HG03280 (cell line): ENCODE results near the gene TACC3.

Source experiments
- ATAC-seq: cut with Tn5 transposase; IDR thresholded peaks from one replicate; pipeline ENCODE4 v1.9.1; 2021; ENCODE audit warnings: mild to moderate bottlenecking, moderate library complexity; ENCODE audit not compliant: unreplicated experiment

The TACC3 gene

DNA sequence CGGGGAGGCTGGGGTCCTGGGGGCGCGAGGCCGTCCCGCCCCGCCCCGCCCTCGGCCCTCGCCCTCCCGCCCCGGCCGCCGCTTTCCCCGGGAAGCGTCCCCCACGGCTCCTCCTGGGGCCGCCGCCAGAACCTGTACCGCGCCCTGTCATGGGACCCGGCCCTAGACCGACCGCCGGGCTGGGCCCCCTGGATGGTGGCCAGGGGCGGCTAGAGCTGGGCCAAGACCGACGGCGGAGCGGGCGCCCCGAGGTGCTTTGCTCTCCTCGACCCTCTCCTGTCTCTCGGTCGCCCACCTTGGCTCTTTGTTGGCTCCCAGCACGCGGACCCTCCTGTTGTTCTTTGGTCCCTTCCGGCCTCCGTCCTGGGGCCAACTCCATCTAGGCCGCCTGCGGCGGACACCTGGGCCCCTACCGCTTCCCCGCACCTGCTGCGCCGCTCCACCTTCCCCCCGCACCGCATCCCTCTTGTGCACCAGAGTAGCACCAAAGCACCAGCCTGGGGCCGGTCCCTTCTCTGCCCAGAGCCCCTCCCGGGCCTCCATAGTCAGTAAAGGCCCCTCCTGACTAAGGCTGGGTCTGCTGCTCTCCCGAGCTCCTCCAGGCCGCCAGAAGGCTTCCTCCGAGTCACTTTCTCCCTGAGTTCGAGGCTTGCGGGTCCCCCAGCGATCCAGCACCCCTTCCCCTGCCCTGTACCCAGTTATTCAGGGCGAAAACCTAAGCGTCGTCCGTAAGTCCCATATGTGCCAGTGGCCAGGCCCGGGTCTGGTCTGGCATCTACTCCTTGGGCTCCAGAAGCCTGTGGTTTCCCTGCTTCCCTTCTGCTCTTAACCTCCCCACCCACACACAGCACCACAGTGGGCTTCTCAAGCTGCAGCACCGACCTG is 587 bp downstream of the TACC3 start:
- peak; percentile 3 for ATAC-seq

DNA sequence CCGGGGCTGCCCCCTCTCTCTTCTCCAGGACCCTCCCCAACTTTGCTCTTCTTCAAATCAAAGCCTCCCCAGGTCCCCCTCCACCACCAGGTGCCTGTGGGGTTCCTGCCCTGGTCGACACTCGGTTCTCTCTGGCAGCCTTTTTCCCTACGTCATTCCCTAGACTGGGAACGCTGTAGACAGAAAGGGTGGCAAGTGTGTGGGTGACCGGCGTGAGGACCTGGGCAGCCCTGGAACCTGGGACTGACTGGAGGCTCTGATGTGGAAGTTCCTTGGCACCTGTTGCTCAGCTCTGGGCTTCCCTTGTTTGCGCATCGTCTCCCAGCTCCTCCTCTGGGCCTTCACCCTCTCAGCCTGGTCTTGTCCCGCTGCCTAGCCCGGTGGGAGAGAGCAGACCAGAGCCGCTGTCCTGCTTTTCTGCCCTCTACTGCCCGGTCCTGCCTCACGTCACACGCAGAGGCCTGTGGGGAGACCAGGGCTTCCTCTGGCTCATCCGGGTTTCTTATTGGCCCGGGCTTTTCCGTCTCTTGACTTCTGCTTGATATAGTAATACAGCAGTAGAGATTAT is 1.3 kb downstream of the TACC3 start:
- ATAC-seq = no peak

DNA sequence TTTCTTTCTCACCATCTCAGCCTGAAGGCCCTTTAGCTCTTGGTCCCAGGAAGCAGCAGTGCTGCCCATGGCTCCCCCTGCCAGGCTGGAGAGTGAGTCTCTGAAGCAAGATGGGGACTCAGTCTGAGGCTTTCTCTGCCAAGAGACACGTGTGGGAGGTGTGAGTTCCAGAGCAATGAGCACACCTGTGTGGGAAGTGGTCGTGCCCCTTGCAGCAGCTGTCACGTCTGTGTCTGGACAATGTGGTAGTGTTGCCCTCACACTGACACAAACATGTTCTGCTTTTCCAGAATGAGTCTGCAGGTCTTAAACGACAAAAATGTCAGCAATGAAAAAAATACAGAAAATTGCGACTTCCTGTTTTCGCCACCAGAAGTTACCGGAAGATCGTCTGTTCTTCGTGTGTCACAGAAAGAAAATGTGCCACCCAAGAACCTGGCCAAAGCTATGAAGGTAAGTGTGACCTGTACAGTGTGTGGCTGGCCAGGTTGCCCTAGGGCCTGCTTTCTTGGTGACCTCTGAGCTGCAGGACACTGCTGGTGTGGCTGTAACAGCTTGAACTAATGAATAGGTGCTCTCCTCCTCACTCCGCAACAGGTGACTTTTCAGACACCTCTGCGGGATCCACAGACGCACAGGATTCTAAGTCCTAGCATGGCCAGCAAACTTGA is 1.9 kb downstream of the TACC3 start:
- no peak for ATAC-seq

DNA sequence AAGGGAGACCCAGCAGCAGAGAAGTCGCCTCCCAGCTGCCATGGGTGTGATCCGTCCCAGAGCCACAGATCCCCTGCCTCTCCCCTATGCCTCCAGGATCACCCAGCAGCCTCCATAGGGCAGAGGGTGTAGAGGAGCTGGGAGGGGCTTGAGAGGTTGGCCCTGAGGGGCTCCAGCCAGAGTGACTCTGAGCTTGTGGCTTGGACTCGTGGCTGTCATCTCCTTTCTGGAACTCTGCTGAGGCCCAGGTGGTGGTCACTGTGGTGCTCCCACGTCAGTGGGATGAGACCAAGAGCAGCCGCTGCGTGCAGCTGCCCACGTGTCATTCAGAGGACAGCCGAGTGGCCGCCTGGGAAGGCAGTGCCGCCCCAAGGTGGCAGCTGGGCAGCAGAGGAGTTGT is 4.2 kb downstream of the TACC3 start:
- no peak for ATAC-seq

DNA sequence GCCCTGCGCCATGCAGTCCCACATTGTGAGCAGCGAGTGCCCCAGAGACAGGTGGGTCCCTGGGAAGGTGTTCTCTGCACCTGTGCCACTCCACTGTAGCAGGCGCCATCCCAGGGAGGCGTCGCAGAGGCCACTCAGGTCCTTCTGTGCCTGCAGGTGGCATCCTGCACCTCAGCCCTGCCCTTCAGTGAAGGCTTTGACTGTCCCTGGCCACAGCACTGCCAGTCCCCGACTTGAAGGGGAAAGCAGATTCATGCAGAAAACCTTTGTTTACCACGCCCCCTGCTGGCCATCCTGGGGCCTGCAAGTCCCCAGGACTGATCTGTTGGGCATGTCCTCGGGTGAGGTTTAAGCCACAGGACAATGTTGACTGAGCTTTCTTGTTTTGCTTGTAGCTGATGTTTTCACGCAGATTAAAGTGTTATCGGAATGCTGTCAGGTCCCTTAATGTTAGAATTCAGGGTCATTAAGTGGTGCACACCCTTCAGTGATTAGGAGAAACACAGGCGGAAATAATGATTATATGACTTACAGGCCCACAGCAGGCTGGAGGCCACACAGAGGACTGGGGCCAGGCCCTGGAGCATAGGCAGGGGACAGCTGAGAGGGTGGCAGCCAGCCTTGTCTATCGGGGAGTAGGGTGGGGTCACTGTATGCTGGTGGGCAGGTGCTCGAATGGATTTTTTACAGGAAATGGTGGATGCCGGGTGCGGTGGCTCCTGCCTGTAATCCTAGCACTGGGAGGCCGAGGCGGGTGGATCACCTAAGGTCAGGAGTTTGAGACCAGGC is 5.0 kb downstream of the TACC3 start:
- ATAC-seq = no peak

DNA sequence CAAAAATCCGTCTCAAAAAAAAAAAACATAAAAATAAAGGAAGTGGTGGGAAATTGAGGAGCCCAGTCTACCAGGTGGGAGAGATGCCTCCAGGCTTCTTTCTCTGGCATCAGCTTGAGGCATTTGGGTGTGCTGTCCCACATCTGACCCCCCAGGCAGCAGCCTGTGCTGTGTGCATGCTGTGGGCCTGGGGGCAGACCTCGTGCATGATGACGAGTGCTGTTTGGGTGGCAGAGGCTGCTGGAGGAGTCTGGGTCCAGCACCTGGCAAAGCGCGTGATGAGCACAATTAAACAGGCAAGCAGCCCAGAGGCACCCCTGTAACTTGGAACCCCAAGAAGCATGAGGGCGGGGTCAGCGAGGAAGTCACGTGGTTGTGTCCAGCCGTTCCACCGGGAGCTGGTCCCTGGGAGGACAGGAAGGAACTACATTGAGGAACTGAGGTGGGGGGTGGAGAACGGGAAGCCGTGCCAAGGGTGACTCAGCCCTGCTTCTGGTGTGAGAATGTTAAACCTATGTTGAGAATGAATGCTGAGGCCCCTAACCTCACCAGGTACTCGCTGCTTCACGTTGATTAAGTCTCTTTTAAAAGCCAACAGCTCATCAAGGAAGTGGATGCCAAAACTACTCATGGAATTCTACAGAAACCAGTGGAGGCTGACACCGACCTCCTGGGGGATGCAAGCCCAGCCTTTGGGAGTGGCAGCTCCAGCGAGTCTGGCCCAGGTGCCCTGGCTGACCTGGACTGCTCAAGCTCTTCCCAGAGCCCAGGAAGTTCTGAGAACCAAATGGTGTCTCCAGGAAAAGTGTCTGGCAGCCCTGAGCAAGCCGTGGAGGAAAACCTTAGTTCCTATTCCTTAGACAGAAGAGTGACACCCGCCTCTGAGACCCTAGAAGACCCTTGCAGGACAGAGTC is 6.1 kb downstream of the TACC3 start:
- no peak for ATAC-seq

DNA sequence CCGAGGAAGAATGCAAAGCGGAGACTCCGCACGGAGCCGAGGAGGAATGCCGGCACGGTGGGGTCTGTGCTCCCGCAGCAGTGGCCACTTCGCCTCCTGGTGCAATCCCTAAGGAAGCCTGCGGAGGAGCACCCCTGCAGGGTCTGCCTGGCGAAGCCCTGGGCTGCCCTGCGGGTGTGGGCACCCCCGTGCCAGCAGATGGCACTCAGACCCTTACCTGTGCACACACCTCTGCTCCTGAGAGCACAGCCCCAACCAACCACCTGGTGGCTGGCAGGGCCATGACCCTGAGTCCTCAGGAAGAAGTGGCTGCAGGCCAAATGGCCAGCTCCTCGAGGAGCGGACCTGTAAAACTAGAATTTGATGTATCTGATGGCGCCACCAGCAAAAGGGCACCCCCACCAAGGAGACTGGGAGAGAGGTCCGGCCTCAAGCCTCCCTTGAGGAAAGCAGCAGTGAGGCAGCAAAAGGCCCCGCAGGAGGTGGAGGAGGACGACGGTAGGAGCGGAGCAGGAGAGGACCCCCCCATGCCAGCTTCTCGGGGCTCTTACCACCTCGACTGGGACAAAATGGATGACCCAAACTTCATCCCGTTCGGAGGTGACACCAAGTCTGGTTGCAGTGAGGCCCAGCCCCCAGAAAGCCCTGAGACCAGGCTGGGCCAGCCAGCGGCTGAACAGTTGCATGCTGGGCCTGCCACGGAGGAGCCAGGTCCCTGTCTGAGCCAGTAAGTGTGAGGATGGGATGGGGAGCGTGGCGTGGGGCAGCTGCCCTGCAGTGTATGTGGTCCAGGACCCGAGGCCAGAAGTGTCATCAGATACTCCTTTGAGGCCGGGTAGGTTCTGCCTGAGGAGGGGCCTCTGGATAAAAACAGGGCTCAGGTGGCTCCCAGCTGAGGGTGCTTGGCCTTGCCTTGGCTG is 7.0 kb downstream of the TACC3 start:
- ATAC-seq = no peak

DNA sequence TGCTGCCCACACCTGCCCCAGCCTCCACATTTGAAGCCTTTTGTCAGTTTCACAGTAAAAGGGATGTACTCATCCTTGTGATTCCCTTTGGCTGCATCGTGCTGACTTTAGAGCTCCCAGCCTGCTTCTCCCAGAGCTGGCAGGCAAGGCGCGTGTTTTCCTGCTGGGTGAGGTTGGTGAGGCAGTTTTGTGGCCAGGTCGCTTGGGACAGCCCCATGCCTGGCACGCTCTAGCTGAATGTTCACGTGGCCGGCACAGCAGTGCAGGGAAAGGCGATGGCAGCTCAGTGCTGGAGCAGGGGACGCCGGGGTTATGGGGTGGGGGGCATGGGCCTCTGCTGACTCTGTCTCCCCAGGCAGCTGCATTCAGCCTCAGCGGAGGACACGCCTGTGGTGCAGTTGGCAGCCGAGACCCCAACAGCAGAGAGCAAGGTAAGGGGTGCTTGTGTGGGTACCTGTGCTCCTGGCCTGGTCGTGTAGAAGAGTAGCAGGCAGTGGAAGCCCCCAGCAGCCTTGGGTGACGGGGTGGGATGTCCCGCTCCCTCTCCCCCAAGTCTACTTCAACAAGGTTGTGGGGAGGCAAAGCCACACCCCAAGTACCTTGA is 9.3 kb downstream of the TACC3 start:
- no peak for ATAC-seq

DNA sequence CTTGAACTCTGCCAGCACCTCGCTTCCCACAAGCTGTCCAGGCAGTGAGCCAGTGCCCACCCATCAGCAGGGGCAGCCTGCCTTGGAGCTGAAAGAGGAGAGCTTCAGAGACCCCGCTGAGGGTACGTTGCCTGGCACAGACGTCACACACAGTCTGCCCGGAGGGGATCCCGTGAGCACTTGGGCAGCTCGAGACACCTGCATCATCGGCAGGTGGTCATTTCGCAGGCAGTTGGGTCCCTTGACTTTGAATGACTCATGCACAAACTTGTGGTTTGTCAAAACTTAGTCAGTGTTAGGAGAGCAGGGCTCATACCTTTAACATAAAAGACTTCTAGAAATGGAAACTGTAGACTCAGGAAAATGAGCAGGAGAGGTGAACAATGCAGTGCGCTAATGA is 9.9 kb downstream of the TACC3 start:
- no peak for ATAC-seq

DNA sequence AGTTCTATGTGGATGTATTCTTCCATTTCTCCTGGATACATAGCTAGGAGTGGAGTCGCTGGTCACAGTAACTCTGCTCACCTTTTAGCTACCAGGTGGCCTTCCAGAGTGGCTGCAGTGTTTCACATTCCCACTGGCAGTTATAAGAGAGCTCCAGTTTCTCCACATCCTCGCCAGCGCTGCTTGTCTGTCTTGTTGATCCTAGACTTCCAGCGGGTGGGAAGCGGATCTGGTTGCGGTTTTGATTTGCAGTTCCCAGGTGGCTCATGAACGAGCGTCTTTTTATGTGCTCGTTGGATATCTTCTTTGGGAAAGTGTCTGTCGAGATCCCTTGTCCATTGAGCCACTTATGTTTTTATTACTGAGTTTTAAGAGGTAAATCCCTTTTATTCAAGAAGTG is 11.6 kb downstream of the TACC3 start:
- no peak for ATAC-seq

DNA sequence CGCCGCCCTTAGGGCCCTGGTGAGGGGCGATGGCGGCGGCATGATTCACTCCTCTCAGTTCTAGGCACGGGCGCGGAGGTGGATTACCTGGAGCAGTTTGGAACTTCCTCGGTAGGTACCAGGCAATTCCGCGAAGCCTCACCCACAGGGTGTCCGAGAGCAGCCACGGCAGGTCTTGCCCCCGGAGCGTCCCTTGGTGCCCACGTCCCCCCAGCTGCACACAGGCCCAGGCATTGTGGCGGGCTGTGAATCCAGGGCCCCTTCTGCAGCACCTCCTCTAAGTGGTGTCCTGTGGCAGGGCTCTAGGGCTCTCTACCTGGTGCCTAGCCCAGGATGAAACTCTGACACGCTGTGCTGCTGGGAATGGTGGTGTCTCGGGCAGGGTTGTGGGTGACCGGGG is 13.9 kb downstream of the TACC3 start:
- no peak for ATAC-seq

DNA sequence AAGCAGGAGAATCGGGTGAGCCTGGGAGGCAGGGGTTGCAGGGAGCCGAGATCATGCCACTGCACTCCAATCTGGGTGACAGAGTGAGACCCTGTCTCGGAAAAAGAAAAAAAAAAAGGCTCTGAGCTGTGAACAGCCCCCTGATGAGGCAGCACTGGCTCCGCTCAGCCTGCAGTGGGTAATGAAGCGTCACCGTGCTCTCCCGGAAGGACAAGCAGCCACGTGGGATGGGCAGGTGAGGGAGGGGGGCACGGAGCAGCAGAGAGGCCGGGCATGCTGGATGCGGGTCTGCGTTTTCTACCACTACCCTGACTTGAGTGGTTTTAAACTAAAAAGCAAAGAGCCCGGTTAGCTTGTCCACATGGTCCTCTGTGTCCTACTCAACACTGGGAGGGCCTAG is 15.5 kb downstream of the TACC3 start:
- ATAC-seq = no peak

DNA sequence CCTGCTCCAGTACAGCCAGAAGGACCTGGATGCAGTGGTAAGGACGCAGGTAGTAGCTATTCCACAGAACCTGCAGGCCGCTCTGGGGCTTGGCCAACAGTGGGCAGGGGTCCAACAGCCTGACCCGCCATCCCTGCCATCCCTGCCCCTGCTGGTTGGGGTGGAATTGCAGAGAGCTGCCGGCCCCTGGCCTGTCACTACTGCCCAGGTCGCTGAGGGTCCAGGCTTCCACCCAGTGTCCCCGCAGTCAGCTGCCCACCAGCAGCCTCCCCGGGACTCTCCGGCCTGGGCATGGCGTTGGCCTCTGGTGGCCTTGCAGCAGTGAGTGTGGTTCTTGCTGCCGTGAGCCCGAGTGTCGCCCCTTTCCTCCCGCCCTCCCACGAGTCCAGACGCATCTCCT is 16.3 kb downstream of the TACC3 start:
- ATAC-seq = no peak

DNA sequence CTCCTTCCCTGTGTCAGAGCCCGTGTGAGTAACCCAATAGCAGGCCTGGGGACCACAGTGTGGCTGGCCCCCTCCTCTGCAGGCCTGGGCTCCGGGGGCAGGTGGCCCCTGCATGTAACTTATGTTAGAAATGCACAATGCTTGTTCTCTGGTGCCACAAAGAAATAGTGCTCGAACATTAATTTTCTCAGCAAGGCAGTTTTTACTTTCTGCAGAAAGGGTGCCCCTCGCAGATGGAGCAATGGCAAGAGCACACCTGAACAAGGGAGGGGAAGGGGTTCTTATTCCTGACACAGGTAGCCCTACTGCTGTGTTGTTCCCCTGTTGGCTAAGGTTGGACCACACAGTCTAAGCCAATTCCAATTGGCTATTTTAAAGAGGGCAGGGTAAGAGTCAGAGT is 17.1 kb downstream of the TACC3 start:
- ATAC-seq = no peak

DNA sequence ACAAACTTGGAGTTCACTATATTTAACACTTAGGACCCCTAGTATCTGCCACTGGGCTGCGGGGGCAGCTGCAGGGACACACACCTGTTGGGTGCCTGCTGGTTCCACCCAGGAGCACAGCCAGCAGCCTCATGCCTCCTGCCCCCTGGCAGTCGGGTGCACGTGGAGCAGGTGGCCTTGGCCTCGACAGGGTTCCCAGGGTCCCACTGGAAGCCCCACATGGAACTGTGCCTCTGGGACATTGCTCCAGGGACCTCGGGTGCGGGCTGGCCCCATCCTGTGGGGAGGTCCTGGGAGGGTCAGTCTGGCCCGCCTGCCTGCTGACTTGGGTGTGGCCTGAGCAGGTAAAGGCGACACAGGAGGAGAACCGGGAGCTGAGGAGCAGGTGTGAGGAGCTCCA is 18.0 kb downstream of the TACC3 start:
- ATAC-seq = no peak

DNA sequence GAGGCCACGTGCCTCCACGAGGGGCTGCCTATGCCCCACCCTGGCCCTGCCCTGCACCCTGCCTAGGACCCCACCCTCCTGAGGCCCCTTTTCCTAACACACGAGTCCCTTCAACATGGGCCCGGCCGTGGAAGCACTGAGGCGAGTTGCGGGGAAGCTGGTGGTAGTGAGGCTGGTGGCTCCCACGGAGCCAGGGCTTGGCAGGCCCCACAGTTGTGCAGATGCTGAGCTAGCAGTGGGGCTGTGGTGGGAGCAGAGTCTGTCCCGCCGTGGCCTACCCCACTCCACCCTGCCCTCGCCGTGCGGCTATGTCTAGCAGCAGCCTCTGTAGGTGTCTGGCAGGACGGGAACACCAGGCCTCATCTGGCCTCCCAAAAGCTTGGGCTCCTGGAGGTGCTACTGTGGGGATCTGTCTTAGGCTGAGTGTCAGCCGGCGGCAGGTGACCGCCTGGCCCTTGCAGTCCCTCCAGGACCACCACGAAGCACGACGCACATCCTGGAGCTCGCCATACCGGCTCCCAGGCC is 18.8 kb downstream of the TACC3 start:
- ATAC-seq = no peak

DNA sequence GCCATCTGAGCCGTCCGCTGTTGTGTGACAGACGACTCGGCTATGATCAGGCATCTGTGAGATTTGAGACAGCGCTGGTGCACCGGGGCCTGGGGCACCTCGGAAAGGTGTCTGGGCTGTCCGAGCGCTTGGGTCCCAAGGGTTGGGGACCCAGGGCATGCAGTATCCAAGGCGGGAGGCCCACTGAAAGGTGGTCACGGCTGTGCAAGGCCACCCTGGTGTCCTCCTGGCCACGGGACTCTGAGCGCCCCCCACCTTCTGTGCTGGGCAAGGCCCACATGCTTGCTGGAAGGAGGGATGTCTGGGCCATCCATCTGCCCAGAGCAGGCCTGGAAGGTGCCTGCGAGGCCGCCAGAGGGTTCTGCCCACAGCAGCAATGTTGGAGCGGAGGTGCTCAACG is 19.9 kb downstream of the TACC3 start:
- no peak for ATAC-seq

DNA sequence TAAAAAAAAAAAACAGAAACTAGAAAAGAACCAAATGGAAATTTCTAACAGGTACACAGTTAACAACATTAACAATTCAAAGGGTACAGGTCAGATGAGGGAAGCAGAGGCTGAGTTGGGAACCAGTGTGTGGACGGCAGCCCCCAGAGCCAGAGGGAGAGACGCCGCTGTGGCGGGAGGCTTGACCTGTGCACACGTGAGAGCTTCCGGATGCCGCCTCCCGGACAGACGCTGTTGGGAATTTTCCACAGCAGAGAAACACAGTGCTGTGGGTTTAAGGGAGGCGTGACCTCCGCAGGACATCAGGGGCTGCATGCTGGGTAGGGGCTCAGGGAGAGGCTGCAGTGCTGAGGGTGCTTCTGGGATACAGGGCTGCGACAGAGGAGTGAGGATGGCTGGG is 22.2 kb downstream of the TACC3 start:
- no peak for ATAC-seq

DNA sequence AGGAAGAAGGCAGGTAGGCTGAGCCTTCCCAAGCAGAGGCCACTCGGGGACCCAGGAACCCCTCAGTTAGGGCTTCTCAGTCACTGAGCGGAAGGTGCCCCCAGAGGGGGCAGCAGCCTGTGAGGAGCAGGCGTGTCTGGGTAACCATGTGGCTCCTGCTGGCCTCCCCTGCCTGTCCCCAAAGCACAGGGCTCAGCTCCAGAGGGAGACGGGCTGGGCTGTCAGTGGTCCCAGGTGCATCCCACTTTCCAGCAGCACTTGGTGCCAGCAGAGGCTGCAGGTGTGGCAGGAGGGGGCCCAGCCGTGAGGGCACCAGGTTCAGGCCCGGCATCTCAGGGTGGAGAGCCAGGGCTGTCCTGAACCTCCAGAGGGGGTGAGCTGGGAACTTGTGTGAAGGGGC is 22.7 kb downstream of the TACC3 start:
- no peak for ATAC-seq
